H1 (cell line): ENCODE results near the gene C14orf132. TPM values are rescaled to one million over a fixed set of nuclear protein-coding genes. Genes with fewer than 3 reads are reported as not detected.

Experiments used
- CBX5 ChIP-seq: fragments of 300-800, 300-1000 bp; sonication (generic); IDR thresholded peaks from 2 replicates; pipeline ENCODE4 v1.7.1; 2016; ENCODE audit warnings: antibody characterized with exemption, low read length, low read depth
- SIX5 ChIP-seq: IDR thresholded peaks from 2 replicates; pipeline ENCODE4 v1.6.1; 2011; ENCODE audit warnings: mild to moderate bottlenecking, low read depth, low read length
- SP1 ChIP-seq: IDR thresholded peaks from 2 replicates; pipeline ENCODE4 v1.6.1; 2011; ENCODE audit warnings: low read depth, low read length
- polyA plus RNA-seq, 7 experiments: library from polyadenylated mRNA; depleted of rRNA in 3 of 7; stranded (reverse) in 5 of 7; unstranded in 2 of 7; fragments of >200 nt in 5 of 7; fragments of 200-250 nt in 2 of 7; gene quantifications; 1 replicate in 5 of 7; 2 replicates in 1 of 7; 4 replicates in 1 of 7; pipeline versions ENCODE4 v1.2.1 to v1.2.3, GENCODE V29; 2011 to 2013; ENCODE audit warnings: missing spikeins in 2 of 7, mixed read lengths in 2 of 7
- total RNA-seq: library from RNA; stranded (reverse); fragmentation: NEBNext Ultra II Directional; extraction: Animal tissue kit (Norgen Biotek cat#: 25700); gene quantifications from 2 replicates; pipeline ENCODE4 v1.2.1, GENCODE V29; 2021
- TF ChIP-seq, protein P1 (sequence below): fragments of 300-600 bp; sonication (generic); IDR thresholded peaks from 2 replicates; pipeline ENCODE4 v1.7.1; 2012; ENCODE audit warnings: low read length, moderate library complexity, mild to moderate bottlenecking, inconsistent platforms; ENCODE audit not compliant: insufficient replicate concordance

C14orf132 gene
- total and polyA plus RNA-seq, 2 of the 8 experiments (the other 6 are each of a cell fraction or from before 2014, with no cell fraction given): 11.7 to 32.5 TPM

DNA sequence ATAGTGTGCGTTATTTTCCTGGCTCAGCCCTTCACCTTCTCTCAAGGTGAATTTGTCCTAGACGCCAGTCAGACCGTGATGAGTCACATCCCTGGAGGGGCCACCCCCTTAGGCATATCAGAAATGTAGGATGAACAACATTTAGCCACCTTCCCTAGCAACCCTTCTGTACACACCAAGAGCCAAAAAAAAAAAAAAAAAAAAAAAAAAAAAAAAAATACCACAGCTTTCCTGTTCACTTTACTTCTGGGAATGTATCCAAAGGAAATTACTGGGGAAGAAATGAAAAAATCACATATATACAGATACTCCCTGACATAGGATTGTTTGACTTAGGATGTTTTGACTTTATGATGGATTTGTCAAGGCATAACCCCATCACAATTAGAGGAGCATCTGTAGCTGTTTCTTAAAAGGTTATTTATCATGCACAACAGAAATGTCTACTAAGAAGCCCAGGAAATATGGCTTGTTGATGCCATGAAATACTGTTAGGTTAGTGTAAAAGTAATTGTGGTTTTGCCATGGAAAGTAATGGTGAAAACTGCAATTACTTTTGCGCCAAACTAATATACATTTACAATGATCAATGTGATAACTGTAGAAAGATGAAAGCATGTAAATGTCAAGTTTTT is 97.3 kb downstream of the C14orf132 start (continued):
- TF ChIP-seq SIX5: no peak
- TF ChIP-seq CBX5: no peak
- TF ChIP-seq SP1: no peak
- TF ChIP-seq, protein P1, sequence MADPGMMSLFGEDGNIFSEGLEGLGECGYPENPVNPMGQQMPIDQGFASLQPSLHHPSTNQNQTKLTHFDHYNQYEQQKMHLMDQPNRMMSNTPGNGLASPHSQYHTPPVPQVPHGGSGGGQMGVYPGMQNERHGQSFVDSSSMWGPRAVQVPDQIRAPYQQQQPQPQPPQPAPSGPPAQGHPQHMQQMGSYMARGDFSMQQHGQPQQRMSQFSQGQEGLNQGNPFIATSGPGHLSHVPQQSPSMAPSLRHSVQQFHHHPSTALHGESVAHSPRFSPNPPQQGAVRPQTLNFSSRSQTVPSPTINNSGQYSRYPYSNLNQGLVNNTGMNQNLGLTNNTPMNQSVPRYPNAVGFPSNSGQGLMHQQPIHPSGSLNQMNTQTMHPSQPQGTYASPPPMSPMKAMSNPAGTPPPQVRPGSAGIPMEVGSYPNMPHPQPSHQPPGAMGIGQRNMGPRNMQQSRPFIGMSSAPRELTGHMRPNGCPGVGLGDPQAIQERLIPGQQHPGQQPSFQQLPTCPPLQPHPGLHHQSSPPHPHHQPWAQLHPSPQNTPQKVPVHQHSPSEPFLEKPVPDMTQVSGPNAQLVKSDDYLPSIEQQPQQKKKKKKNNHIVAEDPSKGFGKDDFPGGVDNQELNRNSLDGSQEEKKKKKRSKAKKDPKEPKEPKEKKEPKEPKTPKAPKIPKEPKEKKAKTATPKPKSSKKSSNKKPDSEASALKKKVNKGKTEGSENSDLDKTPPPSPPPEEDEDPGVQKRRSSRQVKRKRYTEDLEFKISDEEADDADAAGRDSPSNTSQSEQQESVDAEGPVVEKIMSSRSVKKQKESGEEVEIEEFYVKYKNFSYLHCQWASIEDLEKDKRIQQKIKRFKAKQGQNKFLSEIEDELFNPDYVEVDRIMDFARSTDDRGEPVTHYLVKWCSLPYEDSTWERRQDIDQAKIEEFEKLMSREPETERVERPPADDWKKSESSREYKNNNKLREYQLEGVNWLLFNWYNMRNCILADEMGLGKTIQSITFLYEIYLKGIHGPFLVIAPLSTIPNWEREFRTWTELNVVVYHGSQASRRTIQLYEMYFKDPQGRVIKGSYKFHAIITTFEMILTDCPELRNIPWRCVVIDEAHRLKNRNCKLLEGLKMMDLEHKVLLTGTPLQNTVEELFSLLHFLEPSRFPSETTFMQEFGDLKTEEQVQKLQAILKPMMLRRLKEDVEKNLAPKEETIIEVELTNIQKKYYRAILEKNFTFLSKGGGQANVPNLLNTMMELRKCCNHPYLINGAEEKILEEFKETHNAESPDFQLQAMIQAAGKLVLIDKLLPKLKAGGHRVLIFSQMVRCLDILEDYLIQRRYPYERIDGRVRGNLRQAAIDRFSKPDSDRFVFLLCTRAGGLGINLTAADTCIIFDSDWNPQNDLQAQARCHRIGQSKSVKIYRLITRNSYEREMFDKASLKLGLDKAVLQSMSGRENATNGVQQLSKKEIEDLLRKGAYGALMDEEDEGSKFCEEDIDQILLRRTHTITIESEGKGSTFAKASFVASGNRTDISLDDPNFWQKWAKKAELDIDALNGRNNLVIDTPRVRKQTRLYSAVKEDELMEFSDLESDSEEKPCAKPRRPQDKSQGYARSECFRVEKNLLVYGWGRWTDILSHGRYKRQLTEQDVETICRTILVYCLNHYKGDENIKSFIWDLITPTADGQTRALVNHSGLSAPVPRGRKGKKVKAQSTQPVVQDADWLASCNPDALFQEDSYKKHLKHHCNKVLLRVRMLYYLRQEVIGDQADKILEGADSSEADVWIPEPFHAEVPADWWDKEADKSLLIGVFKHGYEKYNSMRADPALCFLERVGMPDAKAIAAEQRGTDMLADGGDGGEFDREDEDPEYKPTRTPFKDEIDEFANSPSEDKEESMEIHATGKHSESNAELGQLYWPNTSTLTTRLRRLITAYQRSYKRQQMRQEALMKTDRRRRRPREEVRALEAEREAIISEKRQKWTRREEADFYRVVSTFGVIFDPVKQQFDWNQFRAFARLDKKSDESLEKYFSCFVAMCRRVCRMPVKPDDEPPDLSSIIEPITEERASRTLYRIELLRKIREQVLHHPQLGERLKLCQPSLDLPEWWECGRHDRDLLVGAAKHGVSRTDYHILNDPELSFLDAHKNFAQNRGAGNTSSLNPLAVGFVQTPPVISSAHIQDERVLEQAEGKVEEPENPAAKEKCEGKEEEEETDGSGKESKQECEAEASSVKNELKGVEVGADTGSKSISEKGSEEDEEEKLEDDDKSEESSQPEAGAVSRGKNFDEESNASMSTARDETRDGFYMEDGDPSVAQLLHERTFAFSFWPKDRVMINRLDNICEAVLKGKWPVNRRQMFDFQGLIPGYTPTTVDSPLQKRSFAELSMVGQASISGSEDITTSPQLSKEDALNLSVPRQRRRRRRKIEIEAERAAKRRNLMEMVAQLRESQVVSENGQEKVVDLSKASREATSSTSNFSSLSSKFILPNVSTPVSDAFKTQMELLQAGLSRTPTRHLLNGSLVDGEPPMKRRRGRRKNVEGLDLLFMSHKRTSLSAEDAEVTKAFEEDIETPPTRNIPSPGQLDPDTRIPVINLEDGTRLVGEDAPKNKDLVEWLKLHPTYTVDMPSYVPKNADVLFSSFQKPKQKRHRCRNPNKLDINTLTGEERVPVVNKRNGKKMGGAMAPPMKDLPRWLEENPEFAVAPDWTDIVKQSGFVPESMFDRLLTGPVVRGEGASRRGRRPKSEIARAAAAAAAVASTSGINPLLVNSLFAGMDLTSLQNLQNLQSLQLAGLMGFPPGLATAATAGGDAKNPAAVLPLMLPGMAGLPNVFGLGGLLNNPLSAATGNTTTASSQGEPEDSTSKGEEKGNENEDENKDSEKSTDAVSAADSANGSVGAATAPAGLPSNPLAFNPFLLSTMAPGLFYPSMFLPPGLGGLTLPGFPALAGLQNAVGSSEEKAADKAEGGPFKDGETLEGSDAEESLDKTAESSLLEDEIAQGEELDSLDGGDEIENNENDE: no peak
